Measurements from ENCODE around the gene SLC12A8. TPM values are rescaled to one million over a fixed set of nuclear protein-coding genes. Genes with fewer than 3 reads are reported as not detected.
A peak's percentile ranks its signal among the peaks of the same experiment; 100 is the strongest.

The SLC12A8 gene, protein sequence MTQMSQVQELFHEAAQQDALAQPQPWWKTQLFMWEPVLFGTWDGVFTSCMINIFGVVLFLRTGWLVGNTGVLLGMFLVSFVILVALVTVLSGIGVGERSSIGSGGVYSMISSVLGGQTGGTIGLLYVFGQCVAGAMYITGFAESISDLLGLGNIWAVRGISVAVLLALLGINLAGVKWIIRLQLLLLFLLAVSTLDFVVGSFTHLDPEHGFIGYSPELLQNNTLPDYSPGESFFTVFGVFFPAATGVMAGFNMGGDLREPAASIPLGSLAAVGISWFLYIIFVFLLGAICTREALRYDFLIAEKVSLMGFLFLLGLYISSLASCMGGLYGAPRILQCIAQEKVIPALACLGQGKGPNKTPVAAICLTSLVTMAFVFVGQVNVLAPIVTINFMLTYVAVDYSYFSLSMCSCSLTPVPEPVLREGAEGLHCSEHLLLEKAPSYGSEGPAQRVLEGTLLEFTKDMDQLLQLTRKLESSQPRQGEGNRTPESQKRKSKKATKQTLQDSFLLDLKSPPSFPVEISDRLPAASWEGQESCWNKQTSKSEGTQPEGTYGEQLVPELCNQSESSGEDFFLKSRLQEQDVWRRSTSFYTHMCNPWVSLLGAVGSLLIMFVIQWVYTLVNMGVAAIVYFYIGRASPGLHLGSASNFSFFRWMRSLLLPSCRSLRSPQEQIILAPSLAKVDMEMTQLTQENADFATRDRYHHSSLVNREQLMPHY
- polyA plus RNA-seq (2011; rRNA removed) (6.3 and 8.4 TPM in 2 replicates), polyA minus RNA-seq (2011; rRNA and poly(A)+ RNA removed) (5.9 and 6.0 TPM in 2 replicates)

DNA sequence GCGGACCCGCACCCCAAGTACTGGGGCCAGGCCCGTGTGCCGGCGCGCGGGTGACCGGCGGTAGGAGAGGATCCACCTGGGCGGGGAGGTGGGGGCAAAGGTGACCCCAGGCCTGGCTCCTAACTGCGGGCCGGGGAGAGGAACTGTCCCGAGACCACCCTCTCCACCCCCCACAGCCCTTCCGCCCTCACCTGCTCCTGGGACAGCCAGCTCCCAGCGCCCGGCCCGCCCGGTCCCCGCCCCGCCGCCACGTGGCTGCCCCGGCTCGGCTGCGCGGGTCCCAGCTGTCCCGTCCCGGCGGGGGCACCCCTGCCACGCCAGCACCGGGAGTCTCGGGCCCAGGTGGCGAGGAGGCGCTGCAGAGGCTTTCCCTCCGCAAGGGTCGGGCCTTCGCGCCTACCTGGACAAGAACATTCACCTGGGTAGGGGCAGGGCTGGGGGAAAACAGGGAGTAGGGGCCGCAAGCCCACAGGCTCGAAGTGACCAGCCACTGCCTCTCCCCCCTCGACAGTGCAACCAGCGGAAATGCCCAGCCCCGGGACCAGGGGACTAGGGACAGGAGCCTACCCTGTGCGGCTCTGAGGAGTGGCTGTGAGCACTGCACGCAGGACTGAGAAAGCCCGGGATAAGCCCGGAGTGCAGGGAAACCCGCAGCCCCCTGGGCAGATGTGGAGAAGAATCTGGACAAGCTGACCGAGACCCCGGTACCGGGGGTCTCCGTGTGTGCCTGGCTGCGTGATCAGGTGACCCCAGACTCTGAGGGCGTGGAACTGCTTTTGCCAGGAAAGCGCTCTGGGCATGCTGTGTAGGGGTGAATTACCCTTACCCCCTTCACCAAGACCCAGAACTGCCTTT is at the start of gene SLC12A8:
Gene SLC12A8, minus strand, starts transcription at position 240 of the 855 bp plus-strand sequence. CDS start 1,399 bp downstream, outside the sequence.
- H3K27me3 ChIP-seq (ENCODE audit: control insufficient read depth, insufficient read depth, low read length): no peaks in the 10 kb centered on the region
- peak within 1 kb of the TSS; percentile 28 for H3K4me3 ChIP-seq (ENCODE audit: low read depth, low read length)
- no peak for DNase-seq (ENCODE audit: low read depth)
- TF ChIP-seq, protein P1, sequence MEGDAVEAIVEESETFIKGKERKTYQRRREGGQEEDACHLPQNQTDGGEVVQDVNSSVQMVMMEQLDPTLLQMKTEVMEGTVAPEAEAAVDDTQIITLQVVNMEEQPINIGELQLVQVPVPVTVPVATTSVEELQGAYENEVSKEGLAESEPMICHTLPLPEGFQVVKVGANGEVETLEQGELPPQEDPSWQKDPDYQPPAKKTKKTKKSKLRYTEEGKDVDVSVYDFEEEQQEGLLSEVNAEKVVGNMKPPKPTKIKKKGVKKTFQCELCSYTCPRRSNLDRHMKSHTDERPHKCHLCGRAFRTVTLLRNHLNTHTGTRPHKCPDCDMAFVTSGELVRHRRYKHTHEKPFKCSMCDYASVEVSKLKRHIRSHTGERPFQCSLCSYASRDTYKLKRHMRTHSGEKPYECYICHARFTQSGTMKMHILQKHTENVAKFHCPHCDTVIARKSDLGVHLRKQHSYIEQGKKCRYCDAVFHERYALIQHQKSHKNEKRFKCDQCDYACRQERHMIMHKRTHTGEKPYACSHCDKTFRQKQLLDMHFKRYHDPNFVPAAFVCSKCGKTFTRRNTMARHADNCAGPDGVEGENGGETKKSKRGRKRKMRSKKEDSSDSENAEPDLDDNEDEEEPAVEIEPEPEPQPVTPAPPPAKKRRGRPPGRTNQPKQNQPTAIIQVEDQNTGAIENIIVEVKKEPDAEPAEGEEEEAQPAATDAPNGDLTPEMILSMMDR (IDR thresholded peaks at IDR 0.05; ENCODE audit: insufficient read depth, low read depth, low read length): no peak
- no peaks in the 10 kb centered on the region for H3K36me3 ChIP-seq (ENCODE audit: control insufficient read depth, insufficient read depth, low read length)
- ChIA-PET CTCF (no interaction called here), POLR2A (no interaction called here)

DNA sequence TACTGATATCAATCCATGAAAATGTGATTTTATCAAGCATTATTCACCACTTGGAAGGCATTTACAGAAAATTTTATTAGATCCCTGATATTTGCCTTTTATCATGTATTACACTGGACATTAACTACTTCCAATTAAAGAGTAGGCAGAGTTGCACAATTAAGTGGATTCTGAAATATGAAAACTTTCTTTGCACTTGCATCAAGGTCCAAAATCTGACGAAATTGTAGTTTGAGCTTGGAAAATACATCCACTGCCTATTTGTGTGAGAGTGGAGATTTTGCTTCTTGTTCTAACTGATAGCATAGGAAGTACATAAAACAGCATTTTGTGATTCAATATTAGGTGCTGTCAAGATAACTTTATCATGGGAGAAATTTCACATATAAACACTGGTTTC is 49.6 kb upstream of the SLC12A8 start:
- H3K27me3 ChIP-seq (ENCODE audit: control insufficient read depth, insufficient read depth, low read length): no peaks in the 10 kb centered on the region
- TF ChIP-seq, protein P1 (IDR thresholded peaks at IDR 0.05; ENCODE audit: insufficient read depth, low read depth, low read length): no peak
- no peaks in the 10 kb centered on the region for H3K36me3 ChIP-seq (ENCODE audit: control insufficient read depth, insufficient read depth, low read length)
- H3K4me3 ChIP-seq (ENCODE audit: low read depth, low read length): no peak overlapping the region
- POLR2A ChIA-PET: no interaction called here
- CTCF ChIA-PET: interaction anchor here (2.0 kb wide), 1 partner anchor 11 kb away, joined by 5 read pairs; no protein-coding TSS in a partner anchor
- DNase-seq (ENCODE audit: low read depth): no peak

DNA sequence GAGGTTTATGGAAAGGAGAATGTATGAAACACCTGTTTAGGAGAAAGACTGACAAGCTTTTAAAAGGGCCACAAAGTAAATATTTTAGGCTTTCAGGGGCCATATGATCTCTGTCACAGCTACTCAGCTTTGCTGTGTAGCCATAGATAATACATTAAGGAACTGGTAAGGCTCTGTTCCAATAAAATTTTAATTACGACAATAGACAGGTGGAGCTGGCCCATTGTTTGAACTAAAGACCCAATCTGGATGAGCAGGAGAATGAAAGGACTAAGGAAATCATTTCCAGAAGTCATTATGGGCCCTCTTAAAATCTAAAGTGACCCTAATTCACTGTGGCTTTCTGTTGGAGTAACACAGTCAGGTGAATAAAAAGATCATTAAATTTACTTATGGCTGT is 48.5 kb upstream of the SLC12A8 start:
- Histone ChIP-seq H3K36me3 (ENCODE audit: control insufficient read depth, insufficient read depth, low read length) (no peaks in the 10 kb centered on the region), H3K4me3 (ENCODE audit: low read depth, low read length) (no peak overlapping the region), H3K27me3 (ENCODE audit: control insufficient read depth, insufficient read depth, low read length) (no peaks in the 10 kb centered on the region)
- TF ChIP-seq, protein P1 (IDR thresholded peaks at IDR 0.05; ENCODE audit: insufficient read depth, low read depth, low read length): no peak
- ChIA-PET CTCF (interaction anchor here (0.6 to 2.0 kb wide), 2 partner anchors 12 to 17 kb away, joined by 3 to 5 read pairs; no protein-coding TSS in a partner anchor), POLR2A (no interaction called here)
- no peak for DNase-seq (ENCODE audit: low read depth)

DNA sequence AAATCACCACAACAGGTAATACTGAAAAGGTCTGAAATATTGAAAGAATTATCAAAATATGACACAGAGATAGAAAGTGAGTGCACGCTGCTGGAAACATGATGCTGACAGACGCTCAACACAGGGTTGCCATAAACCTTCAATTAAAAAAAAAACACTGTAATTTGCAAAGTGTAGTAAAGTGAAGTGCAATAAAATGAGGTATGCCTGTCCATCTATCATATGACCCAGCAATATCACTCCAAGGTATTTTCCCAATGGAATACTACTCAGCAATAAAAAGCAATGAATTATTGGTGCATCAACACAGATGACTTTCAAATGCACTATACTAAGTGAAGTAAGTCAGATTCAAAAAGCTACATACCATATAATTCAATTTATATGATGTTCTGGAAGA is 47.6 kb upstream of the SLC12A8 start:
- TF ChIP-seq, protein P1 (IDR thresholded peaks at IDR 0.05; ENCODE audit: insufficient read depth, low read depth, low read length): no peak
- DNase-seq (ENCODE audit: low read depth): no peak
- POLR2A ChIA-PET: no interaction called here
- no peaks in the 10 kb centered on the region for H3K36me3 ChIP-seq (ENCODE audit: control insufficient read depth, insufficient read depth, low read length)
- CTCF ChIA-PET: no interaction called here
- no peak overlapping the region for H3K4me3 ChIP-seq (ENCODE audit: low read depth, low read length)
- no peaks in the 10 kb centered on the region for H3K27me3 ChIP-seq (ENCODE audit: control insufficient read depth, insufficient read depth, low read length)

All from BJ (cell line).